ENCODE measurements around the gene DEFB108B.
"Not testable (repeated sequence)": the region's sequence is repeated elsewhere in the genome, so short reads cannot be mapped to it uniquely, and the experiment has no call there.

DEFB108B gene

GRCh38 chr11:71869931-71870330 lies 36.9 kb downstream of the DEFB108B start:
- H3K4me3 ChIP-seq (ENCODE audit: low read length in 2 of 2); H3K9ac ChIP-seq (ENCODE audit: low read depth in 1 of 2, low read length in 2 of 2); H3K4me1 ChIP-seq (ENCODE audit: control insufficient read depth in 2 of 2, insufficient read depth in 2 of 2, low read length in 2 of 2); H3K27ac ChIP-seq (ENCODE audit: low read depth in 2 of 2, low read length in 2 of 2); H3K27me3 ChIP-seq (ENCODE audit: control insufficient read depth in 2 of 2, insufficient read depth in 2 of 2, low read length in 2 of 2); H3K36me3 ChIP-seq (ENCODE audit: control insufficient read depth in 2 of 2, insufficient read depth in 2 of 2, low read length in 2 of 2); H3K9me3 ChIP-seq (ENCODE audit: control insufficient read depth in 2 of 2, low read length in 2 of 2): not testable (repeated sequence)

- not testable (repeated sequence) for H3K27ac ChIP-seq (ENCODE audit: low read depth in 2 of 2, low read length in 2 of 2); H3K4me3 ChIP-seq (ENCODE audit: low read length in 2 of 2); H3K9ac ChIP-seq (ENCODE audit: low read depth in 1 of 2, low read length in 2 of 2); H3K9me3 ChIP-seq (ENCODE audit: control insufficient read depth in 2 of 2, low read length in 2 of 2); H3K36me3 ChIP-seq (ENCODE audit: control insufficient read depth in 2 of 2, insufficient read depth in 2 of 2, low read length in 2 of 2); H3K27me3 ChIP-seq (ENCODE audit: control insufficient read depth in 2 of 2, insufficient read depth in 2 of 2, low read length in 2 of 2); H3K4me1 ChIP-seq (ENCODE audit: control insufficient read depth in 2 of 2, insufficient read depth in 2 of 2, low read length in 2 of 2)
These were observed 37.7 kb downstream of the DEFB108B start for GRCh38 chr11:71870661-71871060.

GRCh38 chr11:71876262-71876661 lies 43.3 kb downstream of the DEFB108B start:
- H3K27me3 ChIP-seq (ENCODE audit: control insufficient read depth in 2 of 2, insufficient read depth in 2 of 2, low read length in 2 of 2); H3K9me3 ChIP-seq (ENCODE audit: control insufficient read depth in 2 of 2, low read length in 2 of 2); H3K36me3 ChIP-seq (ENCODE audit: control insufficient read depth in 2 of 2, insufficient read depth in 2 of 2, low read length in 2 of 2); H3K4me1 ChIP-seq (ENCODE audit: control insufficient read depth in 2 of 2, insufficient read depth in 2 of 2, low read length in 2 of 2); H3K27ac ChIP-seq (ENCODE audit: low read depth in 2 of 2, low read length in 2 of 2); H3K9ac ChIP-seq (ENCODE audit: low read depth in 1 of 2, low read length in 2 of 2); H3K4me3 ChIP-seq (ENCODE audit: low read length in 2 of 2): not testable (repeated sequence)

- H3K9ac ChIP-seq (ENCODE audit: low read depth in 1 of 2, low read length in 2 of 2) = not testable (repeated sequence)
These were observed 45.1 kb downstream of the DEFB108B start, which contains the start of gene DEFB131B for GRCh38 chr11:71878059-71878458. DEFB131B (plus strand) TSS chr11:71878453; CDS start chr11:71878453, 0 bp downstream.

GRCh38 chr11:71885806-71886205 lies 52.8 kb downstream of the DEFB108B start:
- not testable (repeated sequence) for H3K27ac ChIP-seq (ENCODE audit: low read depth in 2 of 2, low read length in 2 of 2); H3K27me3 ChIP-seq (ENCODE audit: control insufficient read depth in 2 of 2, insufficient read depth in 2 of 2, low read length in 2 of 2); H3K4me1 ChIP-seq (ENCODE audit: control insufficient read depth in 2 of 2, insufficient read depth in 2 of 2, low read length in 2 of 2); H3K4me3 ChIP-seq (ENCODE audit: low read length in 2 of 2); H3K36me3 ChIP-seq (ENCODE audit: control insufficient read depth in 2 of 2, insufficient read depth in 2 of 2, low read length in 2 of 2); H3K9me3 ChIP-seq (ENCODE audit: control insufficient read depth in 2 of 2, low read length in 2 of 2); H3K9ac ChIP-seq (ENCODE audit: low read depth in 1 of 2, low read length in 2 of 2)

More at GRCh38 chr11:71878059-71878458, 45.1 kb downstream of the DEFB108B start, which contains the start of gene DEFB131B:
- H3K27me3 ChIP-seq (ENCODE audit: control insufficient read depth in 2 of 2, insufficient read depth in 2 of 2, low read length in 2 of 2); H3K27ac ChIP-seq (ENCODE audit: low read depth in 2 of 2, low read length in 2 of 2); H3K9me3 ChIP-seq (ENCODE audit: control insufficient read depth in 2 of 2, low read length in 2 of 2); H3K36me3 ChIP-seq (ENCODE audit: control insufficient read depth in 2 of 2, insufficient read depth in 2 of 2, low read length in 2 of 2); H3K4me3 ChIP-seq (ENCODE audit: low read length in 2 of 2); H3K4me1 ChIP-seq (ENCODE audit: control insufficient read depth in 2 of 2, insufficient read depth in 2 of 2, low read length in 2 of 2): not testable (repeated sequence)

Data from mucosa of rectum (tissue), 2 donors.